NB4 (cell line): Measurements from ENCODE around the gene LONP2.
"Not testable (repeated sequence)": the region's sequence is repeated elsewhere in the genome, so short reads cannot be mapped to it uniquely, and the experiment has no call there.

ENCODE experiments used
- DNase-seq: peaks from one replicate; pipeline ENCODE4 v3.0.0; 2010; ENCODE audit warnings: low read depth
- H3K4me3 ChIP-seq: one replicate; pipeline ENCODE4 v1.5.1; 2011; ENCODE audit warnings: mild to moderate bottlenecking, low read depth, low read length, moderate library complexity
- CTCF ChIP-seq: IDR thresholded peaks from one replicate; pipeline ENCODE4 v1.5.1; 2012; ENCODE audit warnings: low read depth, low read length
- MAX ChIP-seq: IDR thresholded peaks from 2 replicates; pipeline ENCODE4 v1.6.1; 2011; ENCODE audit warnings: low read depth, low read length
- MYC ChIP-seq: IDR thresholded peaks from 2 replicates; pipeline ENCODE4 v1.6.1; 2011; ENCODE audit warnings: low read depth, low read length
- POLR2A ChIP-seq: IDR thresholded peaks from 2 replicates; pipeline ENCODE4 v1.6.1; 2011; ENCODE audit warnings: mild to moderate bottlenecking; ENCODE audit not compliant: insufficient read length; ENCODE audit errors: extremely low read depth

The LONP2 gene

GRCh38 chr16:48367441-48368049 lies 123.4 kb downstream of the LONP2 start:
- DNase-seq = no peak
- TF ChIP-seq POLR2A (no peak), MAX (no peak), CTCF (no peak), MYC (no peak)

DNA sequence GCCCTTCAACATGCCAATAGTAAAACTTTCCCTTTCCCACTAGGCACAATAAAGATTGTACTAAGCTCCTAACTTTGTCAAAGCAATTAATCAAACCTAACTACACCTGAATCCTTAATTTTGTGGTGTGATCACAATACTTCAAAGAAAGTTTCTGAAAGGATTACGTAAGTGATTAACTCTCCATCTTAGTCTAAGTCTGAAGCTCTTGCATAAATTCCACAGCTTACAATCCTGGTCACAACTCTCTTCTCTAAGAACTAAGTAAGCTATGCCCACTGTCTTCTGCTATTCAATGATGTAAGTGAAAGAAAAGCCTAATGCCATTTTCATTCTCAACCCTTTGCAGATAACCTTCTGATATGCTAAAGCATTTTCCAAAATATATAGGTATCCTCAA lies 125.7 kb downstream of the LONP2 start:
- no peak for DNase-seq
- H3K4me3 ChIP-seq = no peak overlapping the region
- TF ChIP-seq MAX = no peak

More at GRCh38 chr16:48367441-48368049, 123.4 kb downstream of the LONP2 start:
- no peak overlapping the region for H3K4me3 ChIP-seq

DNA sequence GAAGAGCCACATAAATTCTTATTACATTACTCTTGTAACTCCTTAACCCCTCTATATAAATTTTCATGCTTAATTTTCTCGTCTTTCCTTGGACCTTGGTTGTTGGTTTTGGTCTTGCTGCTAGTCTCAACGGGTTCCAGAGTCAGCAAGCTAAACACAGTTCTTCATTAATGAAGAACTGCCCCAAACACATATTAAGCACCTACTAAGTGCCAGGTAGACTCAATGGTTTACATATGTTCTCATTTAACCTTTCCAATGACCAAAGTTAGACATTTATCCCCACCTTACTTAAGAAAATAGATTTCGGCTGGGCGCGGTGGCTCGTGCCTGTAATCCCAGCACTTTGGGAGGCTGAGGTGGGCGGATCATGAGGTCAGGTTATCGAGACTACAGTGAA lies 126.1 kb downstream of the LONP2 start:
- TF ChIP-seq MAX (no peak), CTCF (no peak), POLR2A (no peak), MYC (no peak)
- no peak overlapping the region for H3K4me3 ChIP-seq
- no peak for DNase-seq

- DNase-seq, H3K4me3 ChIP-seq: not testable (repeated sequence)
These were observed 126.7 kb downstream of the LONP2 start for GRCh38 chr16:48370668-48371392.

DNA sequence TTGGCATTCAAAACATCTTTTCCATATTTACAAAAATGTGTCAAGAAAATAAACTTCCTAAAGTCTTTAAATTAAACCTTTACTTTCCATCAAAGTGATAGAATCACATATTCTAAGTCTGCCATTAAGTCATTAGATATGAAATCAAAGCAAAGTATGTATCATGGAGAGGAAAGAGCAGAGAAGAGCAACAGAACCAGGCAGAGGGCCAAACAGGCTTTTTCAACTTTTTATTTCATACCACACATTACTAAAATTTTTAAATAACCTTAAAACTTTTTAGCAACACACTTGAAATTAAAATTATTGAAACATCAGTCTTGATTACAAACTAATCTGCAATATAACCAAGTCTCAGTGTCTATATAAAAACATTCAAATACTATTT lies 127.3 kb downstream of the LONP2 start:
- TF ChIP-seq MYC (no peak), CTCF (no peak), MAX (no peak), POLR2A (no peak)
- no peak overlapping the region for H3K4me3 ChIP-seq
- DNase-seq = no peak

DNA sequence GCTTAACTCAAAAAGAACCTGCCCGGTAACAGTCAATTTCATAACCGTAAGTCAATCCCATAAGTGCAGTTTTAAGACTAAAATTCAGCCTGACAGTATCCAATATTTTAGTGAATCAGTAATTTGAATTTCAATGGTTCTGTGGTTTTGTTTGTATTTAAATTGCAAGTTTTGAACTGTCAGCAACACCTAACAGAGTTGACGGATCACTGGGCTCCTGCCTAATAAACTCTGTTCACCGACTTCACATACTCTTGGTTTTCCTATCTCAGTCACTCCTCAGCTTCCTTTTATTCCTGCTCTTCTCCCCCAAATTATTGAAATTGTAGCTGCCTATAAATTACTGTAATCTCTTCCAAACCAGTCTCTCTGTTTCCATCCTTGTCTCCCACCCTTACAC lies 128.6 kb downstream of the LONP2 start:
- DNase-seq = no peak
- H3K4me3 ChIP-seq = no peak overlapping the region
- TF ChIP-seq MYC = no peak

DNA sequence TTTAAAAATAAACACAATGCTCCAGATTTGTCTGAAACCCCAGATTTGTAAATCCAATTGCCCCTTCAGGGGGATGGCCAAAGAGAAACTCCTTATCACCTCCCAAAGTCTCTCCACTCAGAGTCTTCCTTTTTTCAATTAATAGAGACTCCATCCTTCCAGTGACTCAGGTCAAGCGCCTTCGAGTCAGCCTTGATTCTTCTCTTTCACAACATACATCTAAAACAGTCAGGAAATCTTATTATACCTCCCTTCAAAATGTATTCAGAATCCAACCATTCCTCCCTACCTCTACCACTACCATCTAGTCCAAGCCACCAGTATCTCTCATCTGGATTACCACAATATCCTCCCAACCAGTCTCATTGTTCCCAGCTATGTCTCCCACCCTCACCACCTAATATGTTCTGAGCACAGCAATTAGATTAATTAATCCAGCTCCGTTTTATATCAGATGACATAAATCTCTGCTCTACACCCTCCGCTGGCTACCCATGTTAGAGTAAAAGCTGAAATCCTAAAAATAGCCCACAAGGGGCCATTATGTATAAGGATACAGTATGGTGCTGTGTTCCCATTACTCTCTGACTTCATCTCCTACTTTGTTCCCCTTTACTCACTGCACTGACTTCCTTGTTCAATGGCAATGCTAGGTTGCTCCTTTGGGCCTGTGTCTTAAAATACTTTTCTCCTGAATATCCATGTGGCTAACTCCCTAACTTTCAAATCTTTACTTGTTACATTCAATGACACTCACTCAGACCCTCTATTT lies 129.3 kb downstream of the LONP2 start:
- no peak overlapping the region for H3K4me3 ChIP-seq
- TF ChIP-seq CTCF = no peak
- no peak for TF ChIP-seq MAX
- no peak for TF ChIP-seq MYC
- TF ChIP-seq POLR2A = no peak
- DNase-seq = no peak
